ENCODE results near the gene MRPL3.

DNA sequence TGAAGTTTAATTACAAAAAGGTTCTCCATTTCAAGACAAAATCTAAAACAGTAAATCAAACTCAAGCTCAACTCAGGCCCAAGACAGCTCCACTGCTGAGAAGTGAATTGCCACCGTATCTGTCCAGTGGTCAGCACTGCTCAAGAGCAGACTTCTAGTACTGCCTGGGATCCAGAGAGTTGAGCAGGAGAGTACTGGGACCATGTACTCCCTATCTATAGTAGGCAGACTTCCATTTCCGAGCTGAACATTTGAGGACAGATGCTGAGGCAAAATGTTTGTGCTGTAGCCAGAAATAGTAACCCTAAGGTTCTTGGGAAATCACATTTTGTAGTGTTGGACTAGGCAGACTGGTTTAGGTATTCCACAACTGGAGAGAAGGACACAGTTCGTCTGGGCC is 44.1 kb downstream of the MRPL3 start:
- no peak for TF ChIP-seq POLR2AphosphoS5 (IDR thresholded peaks at IDR 0.05)
- TF ChIP-seq, protein P1, sequence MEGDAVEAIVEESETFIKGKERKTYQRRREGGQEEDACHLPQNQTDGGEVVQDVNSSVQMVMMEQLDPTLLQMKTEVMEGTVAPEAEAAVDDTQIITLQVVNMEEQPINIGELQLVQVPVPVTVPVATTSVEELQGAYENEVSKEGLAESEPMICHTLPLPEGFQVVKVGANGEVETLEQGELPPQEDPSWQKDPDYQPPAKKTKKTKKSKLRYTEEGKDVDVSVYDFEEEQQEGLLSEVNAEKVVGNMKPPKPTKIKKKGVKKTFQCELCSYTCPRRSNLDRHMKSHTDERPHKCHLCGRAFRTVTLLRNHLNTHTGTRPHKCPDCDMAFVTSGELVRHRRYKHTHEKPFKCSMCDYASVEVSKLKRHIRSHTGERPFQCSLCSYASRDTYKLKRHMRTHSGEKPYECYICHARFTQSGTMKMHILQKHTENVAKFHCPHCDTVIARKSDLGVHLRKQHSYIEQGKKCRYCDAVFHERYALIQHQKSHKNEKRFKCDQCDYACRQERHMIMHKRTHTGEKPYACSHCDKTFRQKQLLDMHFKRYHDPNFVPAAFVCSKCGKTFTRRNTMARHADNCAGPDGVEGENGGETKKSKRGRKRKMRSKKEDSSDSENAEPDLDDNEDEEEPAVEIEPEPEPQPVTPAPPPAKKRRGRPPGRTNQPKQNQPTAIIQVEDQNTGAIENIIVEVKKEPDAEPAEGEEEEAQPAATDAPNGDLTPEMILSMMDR (IDR thresholded peaks at IDR 0.05), result no peak
- TF ChIP-seq POLR2A (IDR thresholded peaks at IDR 0.05; ENCODE audit: low read depth), result no peak
